T-helper 1 cell treated with Interleukin-12 subunit alpha and Interleukin-12 subunit beta and Interleukin-4 antibody, amounts not matched to agents 30 ng/mL and 1 ng/mL, for 36 hours (primary cell): ENCODE data around the gene FAM200C. TPM values are rescaled to one million over a fixed set of nuclear protein-coding genes. Genes with fewer than 3 reads are reported as not detected.

Source experiments
- intact Hi-C: fragments of 100-400 bp; cut with micrococcal nuclease; formaldehyde crosslinking; loops from one replicate; pipeline ENCODE4 v1.15.1; 2024
- total RNA-seq: library from RNA; stranded (reverse); gene quantifications from 2 replicates; pipeline ENCODE4 v1.2.3, GENCODE V29; 2022

FAM200C gene
- total RNA-seq, 1 donor from 2014 or later, result 0.81 TPM

DNA sequence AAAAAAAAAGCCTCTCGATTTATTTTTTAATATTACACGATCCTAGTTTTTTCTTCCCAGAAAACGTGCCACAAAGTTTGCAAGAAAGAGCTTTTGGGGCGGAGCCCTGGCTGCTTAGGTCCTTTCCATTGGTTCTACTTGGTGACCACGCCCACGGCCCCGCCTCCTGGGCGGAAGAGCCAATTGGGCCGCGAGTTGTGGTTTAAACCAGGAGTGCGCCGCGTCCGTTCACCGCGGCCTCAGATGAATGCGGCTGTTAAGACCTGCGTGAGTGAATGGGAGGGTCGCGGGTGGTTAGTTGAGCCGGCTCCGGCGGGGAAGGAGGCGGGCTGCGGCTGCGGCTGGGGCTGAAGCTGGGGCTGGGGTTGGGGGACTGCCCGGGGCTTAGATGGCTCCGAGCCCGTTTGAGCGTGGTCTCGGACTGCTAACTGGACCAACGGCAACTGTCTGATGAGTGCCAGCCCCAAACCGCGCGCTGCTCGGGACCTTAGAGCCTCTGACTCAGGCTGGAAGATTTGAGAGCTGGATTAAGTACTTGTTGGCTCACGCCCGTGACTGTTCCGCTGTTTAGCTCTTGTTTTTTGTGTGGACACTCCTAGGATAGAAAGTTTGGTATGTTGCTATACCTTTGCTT is 21.9 kb upstream of the FAM200C start, which contains the start of gene PTTG1:
Gene PTTG1, plus strand, starts transcription at position 231 of the 634 bp plus-strand sequence. CDS start 458 bp downstream, outside the sequence.
- intact Hi-C loops, result loop anchor here (1.0 to 10.0 kb wide), 3 partner anchors 647 to 1158 kb away; partner anchors contain the start of genes GABRB2 and UBLCP1

DNA sequence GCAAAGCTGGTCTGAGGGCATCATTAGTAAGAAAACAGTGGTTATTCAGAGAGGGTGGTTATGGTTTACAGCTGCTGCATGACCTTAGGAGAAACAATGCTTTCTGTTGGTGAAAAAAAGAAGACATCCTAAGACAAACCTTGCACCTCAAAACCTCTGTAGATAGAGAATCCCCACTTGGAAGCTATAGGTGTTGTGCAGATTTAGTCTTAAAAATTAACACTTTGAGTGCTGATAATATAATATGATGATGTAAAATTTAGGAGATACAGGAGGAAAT is 20.4 kb upstream of the FAM200C start:
- intact Hi-C loops, result loop anchor here (5.0 to 10.0 kb wide), 2 partner anchors 645 to 1127 kb away; partner anchors contain the start of gene GABRB2

- intact Hi-C loops, result loop anchor here (1.0 to 10.0 kb wide), 11 partner anchors 20 to 1245 kb away; partner anchors contain the start of genes GABRB2, IL12B, PWWP2A and RNF145
Observed at GRCh38 chr5:160419458-160420330, 19.8 kb upstream of the FAM200C start.

GRCh38 chr5:160418561-160419457 is 19.0 kb upstream of the FAM200C start, which contains the start of gene SLU7:
TSS of gene SLU7 (minus strand) at chr5:160419081. CDS start at chr5:160415294, 3,787 bp downstream.
- intact Hi-C loops, result loop anchor here (1.0 to 10.0 kb wide), 10 partner anchors 19 to 1244 kb away; partner anchors contain the start of genes FAM200C, IL12B, PWWP2A and RNF145

- intact Hi-C loops, result loop anchor here (1.0 kb wide), 1 partner anchor 280 kb away; the partner anchor contains the start of gene PWWP2A
Observed at GRCh38 chr5:160398806-160399205, 1.0 kb downstream of the FAM200C start.

DNA sequence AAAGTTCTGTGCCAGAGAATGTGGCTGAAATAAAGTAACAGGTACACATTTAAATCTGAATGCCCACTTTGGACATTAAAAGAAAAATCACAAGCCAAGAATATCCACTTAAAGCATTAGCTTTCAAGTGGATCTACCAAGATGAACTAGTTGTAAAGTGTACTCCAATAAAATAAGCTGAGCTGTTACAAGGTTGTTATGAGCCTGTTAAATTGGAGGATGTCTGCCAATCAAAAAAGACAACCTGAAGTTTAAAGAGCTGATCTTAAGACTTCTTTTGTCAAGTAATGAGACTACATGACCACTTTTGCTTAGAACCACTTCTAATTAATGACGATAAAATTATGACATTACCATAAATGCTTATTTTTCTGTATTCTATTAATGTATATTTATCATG is 2.4 kb downstream of the FAM200C start:
- intact Hi-C loops, result no loop called here

DNA sequence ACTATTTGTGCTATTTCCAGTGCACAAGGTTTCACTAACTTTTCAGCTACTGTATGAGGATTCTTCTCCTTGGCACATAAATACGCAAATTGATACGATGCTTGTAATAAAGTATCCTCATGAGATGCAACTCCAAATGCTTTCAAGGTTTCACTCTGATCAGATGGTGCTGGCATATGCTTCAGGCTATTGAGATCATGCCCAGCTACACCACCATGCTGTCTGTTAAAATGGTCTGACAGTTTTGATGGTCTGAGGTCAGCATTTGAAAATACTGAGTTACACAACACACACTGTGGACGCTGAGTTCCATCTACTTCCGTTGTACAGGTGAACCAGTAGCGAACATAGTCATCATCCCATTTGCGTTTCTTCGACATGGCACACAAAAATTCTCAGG is 4.7 kb downstream of the FAM200C start:
- intact Hi-C loops, result no loop called here

DNA sequence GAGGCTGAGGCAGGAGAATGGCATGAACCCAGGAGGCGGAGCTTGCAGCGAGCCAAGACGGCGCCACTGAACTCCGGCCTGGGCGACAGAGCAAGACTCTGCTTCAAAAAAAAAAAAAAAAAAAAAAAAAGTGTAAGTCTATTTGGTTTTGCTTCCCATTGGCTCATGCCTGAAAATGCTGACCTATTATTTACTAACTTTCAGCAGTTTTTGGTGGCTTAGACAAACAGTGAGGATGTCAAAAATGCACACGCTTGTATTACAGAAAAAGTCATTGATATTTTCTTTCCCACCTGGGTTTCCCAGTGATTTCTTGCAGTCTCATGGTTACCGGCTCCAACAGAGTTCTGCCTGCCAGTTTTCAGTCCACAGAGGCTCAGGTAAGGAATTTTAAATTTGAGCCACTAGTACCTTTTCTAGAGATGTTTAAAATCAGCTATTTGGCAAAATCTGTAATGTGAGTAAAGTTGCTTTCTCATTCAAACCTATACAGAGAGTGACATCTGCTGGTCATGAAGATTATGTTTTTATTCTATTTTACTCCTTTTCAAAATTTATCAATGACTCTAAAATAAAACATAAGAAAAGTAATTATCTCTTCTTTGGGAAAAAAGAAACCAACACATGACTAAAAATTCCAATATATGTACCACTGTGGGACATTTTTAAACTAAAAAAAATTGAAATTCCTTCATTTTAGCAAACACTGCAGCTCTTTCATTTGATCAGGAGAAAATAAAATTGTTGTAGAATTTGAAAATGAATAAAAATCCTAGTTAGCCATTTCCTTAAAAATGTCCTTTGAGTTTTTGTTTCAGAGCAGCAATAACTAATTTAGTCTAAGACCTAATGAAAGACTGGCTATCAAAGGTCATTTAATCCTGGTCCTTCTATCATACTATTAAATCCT is 8.8 kb downstream of the FAM200C start:
- intact Hi-C loops, result loop anchor here (1.0 to 5.0 kb wide), 5 partner anchors 46 to 1104 kb away; no protein-coding TSS in a partner anchor

DNA sequence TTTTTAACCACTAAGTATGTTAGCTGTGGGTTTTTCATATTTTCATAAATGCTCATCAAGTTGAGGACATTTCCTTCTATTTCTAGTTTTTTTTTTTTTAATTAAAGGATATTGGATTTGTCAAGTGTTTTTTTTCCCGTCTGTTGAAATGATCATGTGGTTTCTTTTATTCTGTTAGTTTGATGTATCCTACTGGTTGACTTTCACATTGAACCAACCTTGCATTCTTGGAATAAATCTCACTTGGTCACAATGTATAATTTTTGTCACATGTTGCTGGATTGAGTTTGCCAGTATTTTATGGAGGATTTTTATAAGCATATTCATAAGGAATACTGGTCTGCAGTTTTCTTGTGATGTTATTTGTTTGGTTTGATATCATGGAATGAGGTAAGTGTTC is 12.4 kb downstream of the FAM200C start:
- intact Hi-C loops, result no loop called here

GRCh38 chr5:160385496-160385895 is 14.4 kb downstream of the FAM200C start:
- intact Hi-C loops, result no loop called here

- intact Hi-C loops, result no loop called here
Observed at GRCh38 chr5:160384681-160385080, 15.2 kb downstream of the FAM200C start.

DNA sequence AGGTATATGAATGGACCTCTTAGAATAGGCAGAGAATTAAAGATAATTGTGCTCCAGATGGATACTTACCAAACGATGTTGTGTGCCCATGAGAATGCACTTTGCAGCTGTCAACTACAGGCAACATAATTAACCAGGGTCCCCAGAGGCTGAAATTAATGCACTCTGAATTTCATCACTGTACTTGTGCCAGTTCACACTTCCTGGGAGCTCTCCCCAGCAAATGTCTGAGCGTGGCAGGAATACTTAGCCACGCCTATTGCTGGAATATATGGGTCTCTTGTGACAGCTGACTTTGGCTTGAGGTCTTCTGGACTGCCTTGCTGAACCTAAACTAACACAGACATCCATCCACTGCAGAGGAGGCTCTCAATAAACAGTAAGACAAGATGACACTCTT is 17.5 kb downstream of the FAM200C start:
- intact Hi-C loops, result no loop called here

DNA sequence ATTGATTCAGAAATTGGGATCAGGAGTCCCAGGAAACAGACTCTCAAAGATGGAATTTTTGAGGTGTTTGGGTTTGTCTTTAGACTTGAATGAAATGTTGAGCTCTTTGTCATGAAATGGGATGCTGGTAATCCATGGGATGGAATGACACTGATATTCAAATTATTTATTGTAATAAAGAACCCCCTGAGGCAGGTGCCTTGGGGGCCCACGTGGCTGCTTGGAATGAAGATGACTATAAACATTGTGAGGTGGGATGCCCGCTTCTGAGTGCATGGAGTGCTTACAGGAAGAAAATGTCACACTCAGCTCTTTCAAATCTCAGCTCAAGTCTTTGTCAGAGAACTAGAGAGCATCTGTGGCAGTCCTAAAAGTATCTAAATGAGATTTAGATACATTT is 19.8 kb downstream of the FAM200C start:
- intact Hi-C loops, result no loop called here

- intact Hi-C loops, result no loop called here
Observed at GRCh38 chr5:160379511-160379910, 20.3 kb downstream of the FAM200C start.

DNA sequence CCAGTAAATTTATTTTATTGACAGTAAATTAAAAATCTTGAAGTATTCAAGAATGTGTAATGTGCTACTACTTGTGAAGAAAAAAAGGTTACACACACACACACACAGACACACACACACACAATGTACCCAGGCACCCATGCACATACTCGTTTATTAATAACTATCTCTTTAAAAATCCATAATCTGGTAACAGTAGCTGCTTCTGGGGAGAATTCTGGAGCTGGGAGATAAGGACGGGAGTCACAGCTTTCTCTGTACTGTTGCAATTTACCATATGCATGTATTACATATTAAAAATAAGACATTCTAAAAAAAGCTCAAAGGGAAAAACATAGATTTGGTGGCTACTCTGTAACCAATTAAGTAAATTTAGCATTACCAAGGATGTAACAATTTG is 21.5 kb downstream of the FAM200C start:
- intact Hi-C loops, result no loop called here

- intact Hi-C loops, result no loop called here
Observed at GRCh38 chr5:160377651-160378050, 22.2 kb downstream of the FAM200C start.

GRCh38 chr5:160376416-160376815 is 23.4 kb downstream of the FAM200C start:
- intact Hi-C loops, result no loop called here

DNA sequence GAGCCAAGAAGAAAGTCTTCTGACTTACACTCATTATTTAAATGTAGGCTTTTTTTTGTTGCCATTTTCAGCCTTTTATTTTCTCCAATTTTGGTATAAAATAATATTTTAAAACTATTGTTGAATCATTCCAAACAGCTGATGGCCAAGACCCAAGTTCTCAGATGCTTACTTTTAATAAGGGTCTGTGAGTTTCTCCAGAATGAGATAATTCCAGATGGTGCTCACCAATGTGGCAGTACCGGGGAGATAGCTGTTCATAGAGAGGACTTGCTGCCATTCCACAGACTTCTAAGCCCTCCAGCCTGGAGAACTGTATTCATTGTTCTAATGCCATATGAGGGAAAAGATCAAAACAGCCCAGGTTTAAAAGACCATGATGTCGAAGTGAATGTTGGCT is 24.2 kb downstream of the FAM200C start:
- intact Hi-C loops, result no loop called here

GRCh38 chr5:160375166-160375565 is 24.7 kb downstream of the FAM200C start:
- intact Hi-C loops, result no loop called here

DNA sequence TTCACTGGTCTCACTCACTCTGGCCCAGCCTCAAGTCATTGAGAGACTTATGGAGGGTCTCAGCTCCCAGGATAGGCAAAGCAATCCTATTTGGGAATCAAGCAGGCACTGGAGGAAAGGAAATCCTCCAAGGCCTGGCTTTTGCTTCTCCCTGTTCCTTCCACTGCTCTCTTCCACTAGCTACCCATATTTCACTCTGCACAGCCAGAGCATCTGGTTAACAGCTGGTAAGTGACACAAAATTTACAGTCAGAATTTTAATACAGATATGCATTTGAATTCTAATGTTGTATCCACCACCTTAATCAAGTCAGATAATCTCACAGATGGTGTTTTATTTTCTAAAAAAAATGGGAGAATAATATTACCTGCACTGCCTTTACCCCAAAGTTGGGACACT is 28.6 kb downstream of the FAM200C start:
- intact Hi-C loops, result no loop called here
